Aorta (tissue), 5 donors: Measurements from ENCODE around the gene HMG20A. TPM values are rescaled to one million over a fixed set of nuclear protein-coding genes. Genes with fewer than 3 reads are reported as not detected.

Experiments used
- ATAC-seq: fragments of 200-7000 bp; cut with Tn5 transposase; one replicate; pipeline ENCODE4 v1.9.1; 2022; ENCODE audit warnings: moderate library complexity; ENCODE audit not compliant: low FRiP score
- DNase-seq, 2 donors: peaks; one replicate each; pipeline ENCODE4 v3.0.0-alpha.2; 2020
- H3K27ac ChIP-seq, 2 donors: one replicate each; pipeline ENCODE4 v1.5.1; 2013; ENCODE audit warnings: low read length in 2 of 2, mild to moderate bottlenecking in 2 of 2, moderate library complexity in 2 of 2, control low read depth in 1 of 2, inconsistent platforms in 1 of 2, low read depth in 1 of 2
- H3K27me3 ChIP-seq, 2 donors: one replicate each; pipeline ENCODE4 v1.6.1; 2013; ENCODE audit warnings: control low read depth in 1 of 2, low read length in 1 of 2, mild to moderate bottlenecking in 1 of 2, moderate library complexity in 1 of 2; ENCODE audit not compliant: insufficient read depth in 2 of 2, control insufficient read depth in 1 of 2
- H3K36me3 ChIP-seq, 2 donors: one replicate each; pipeline ENCODE4 v1.6.1; 2013; ENCODE audit warnings: control low read depth in 1 of 2, low read length in 1 of 2, mild to moderate bottlenecking in 1 of 2; ENCODE audit not compliant: insufficient read depth in 2 of 2, control insufficient read depth in 1 of 2
- H3K4me1 ChIP-seq, 2 donors: one replicate each; pipeline ENCODE4 v1.6.1; 2013; ENCODE audit warnings: low read length in 2 of 2, control low read depth in 1 of 2, mild to moderate bottlenecking in 1 of 2, moderate library complexity in 1 of 2; ENCODE audit not compliant: insufficient read depth in 2 of 2, control insufficient read depth in 1 of 2
- H3K4me3 ChIP-seq, 2 donors: one replicate each; pipeline ENCODE4 v1.5.1; 2013; ENCODE audit warnings: low read length in 2 of 2, control low read depth in 1 of 2, mild to moderate bottlenecking in 1 of 2
- H3K9me3 ChIP-seq: one replicate; pipeline ENCODE4 v1.6.1; 2013; ENCODE audit warnings: mild to moderate bottlenecking, low read length; ENCODE audit not compliant: control insufficient read depth
- WGBS, 2 donors: extraction: QIAGEN DNeasy Blood & Tissue Kit; methylation state at CpG; one replicate each; pipeline ENCODE4 v1.1.7; 2013; 5-methylcytosine and 5-hydroxymethylcytosine counted together
- intact Hi-C, 2 donors: fragments of 100-400 bp; cut with DNase I; formaldehyde crosslinking; loops; one replicate each; pipeline versions ENCODE4 v1.14.2 to v1.15.0; 2022
- polyA plus RNA-seq, 2 donors: library from polyadenylated mRNA; stranded (reverse); fragments of 200-250 nt; gene quantifications; one replicate each; pipeline ENCODE4 v1.2.3, GENCODE V29; 2013
- total RNA-seq, 2 donors: library from RNA; stranded (reverse); fragmentation: NEBNext Ultra II Directional; extraction: Animal tissue kit (Norgen Biotek cat#: 25700); gene quantifications; one replicate each; pipeline ENCODE4 v1.2.1, GENCODE V29; 2021
- donor health status: healthy with polysubstance abuse.
- donor health status: Bipolar disorder and iron deficiency.
- donor health status: DM: no; HTN: no; CAD: no.
- donor health status: DM: no; HTN: no; CAD: no.
- donor health status: DM: yes; HTN: yes; CAD: no.

Gene HMG20A
- total and polyA plus RNA-seq, 4 donors = 11.6 to 44.2 (median 22.4) TPM

GRCh38 chr15:77482570-77482969, 61.9 kb downstream of the HMG20A start:
- DNase-seq = no peak
- Histone ChIP-seq H3K27ac (no peak overlapping the region), H3K9me3 (no peaks in the 10 kb centered on the region), H3K4me1 (peaks cover 0 to 3% of the 10 kb centered on the region in 2 donors), H3K36me3 (peaks cover 6 to 8% of the 10 kb centered on the region in 2 donors), H3K27me3 (no peaks in the 10 kb centered on the region), H3K4me3 (no peak overlapping the region)
- intact Hi-C loops = no loop called here
- WGBS, 2 donors = 61 to 62% methylated on average over 2 of the region's 2 CpGs
- no peak for ATAC-seq

GRCh38 chr15:77483425-77484140, 62.9 kb downstream of the HMG20A start:
- H3K9me3 ChIP-seq = no peaks in the 10 kb centered on the region
- H3K27ac ChIP-seq = no peak overlapping the region
- ATAC-seq = no peak
- H3K36me3 ChIP-seq = peaks cover 4 to 6% of the 10 kb centered on the region in 2 donors
- peaks cover 0 to 3% of the 10 kb centered on the region in 2 donors for H3K4me1 ChIP-seq
- DNase-seq = no peak
- intact Hi-C loops = no loop called here
- no peaks in the 10 kb centered on the region for H3K27me3 ChIP-seq
- WGBS, 2 donors = 30 to 43% methylated on average over 1 of the region's 1 CpG
- no peak overlapping the region for H3K4me3 ChIP-seq

- intact Hi-C loops = no loop called here
- H3K9me3 ChIP-seq = no peaks in the 10 kb centered on the region
- no peaks in the 10 kb centered on the region for H3K27me3 ChIP-seq
- H3K27ac ChIP-seq = no peak overlapping the region
- DNase-seq (no peak), ATAC-seq (no peak)
- H3K4me1 ChIP-seq = peaks cover 0 to 3% of the 10 kb centered on the region in 2 donors
- H3K36me3 ChIP-seq = peaks cover 1 to 3% of the 10 kb centered on the region in 2 donors
- no peak overlapping the region for H3K4me3 ChIP-seq
Measured at GRCh38 chr15:77484994-77485393, 64.3 kb downstream of the HMG20A start.

GRCh38 chr15:77486542-77487468, 66.1 kb downstream of the HMG20A start:
- Histone ChIP-seq H3K27ac (no peak overlapping the region), H3K27me3 (no peaks in the 10 kb centered on the region), H3K4me3 (no peak overlapping the region), H3K9me3 (no peaks in the 10 kb centered on the region), H3K36me3 (peaks cover 1 to 3% of the 10 kb centered on the region in 2 donors), H3K4me1 (peaks cover 0 to 3% of the 10 kb centered on the region in 2 donors)
- 60 to 61% methylated on average over 7 of the region's 7 CpGs for WGBS, 2 donors
- DNase-seq (no peak), ATAC-seq (peak; percentile 26)
- intact Hi-C loops = no loop called here

GRCh38 chr15:77487469-77487842, 66.8 kb downstream of the HMG20A start:
- Histone ChIP-seq H3K4me3 (no peak overlapping the region), H3K4me1 (peaks cover 0 to 3% of the 10 kb centered on the region in 2 donors), H3K9me3 (no peaks in the 10 kb centered on the region), H3K27me3 (no peaks in the 10 kb centered on the region), H3K36me3 (peaks cover 1 to 3% of the 10 kb centered on the region in 2 donors), H3K27ac (no peak overlapping the region)
- ATAC-seq = no peak
- WGBS, 2 donors = 94 to 95% methylated on average over 2 of the region's 2 CpGs
- DNase-seq = no peak
- intact Hi-C loops = no loop called here

- H3K27ac ChIP-seq = no peak overlapping the region
- H3K27me3 ChIP-seq = no peaks in the 10 kb centered on the region
- H3K36me3 ChIP-seq = peaks cover 1 to 3% of the 10 kb centered on the region in 2 donors
- DNase-seq (no peak), ATAC-seq (no peak)
- H3K9me3 ChIP-seq = no peaks in the 10 kb centered on the region
- no peak overlapping the region for H3K4me3 ChIP-seq
- intact Hi-C loops = no loop called here
- peaks cover 0 to 2% of the 10 kb centered on the region in 2 donors for H3K4me1 ChIP-seq
Measured at GRCh38 chr15:77487888-77488287, 67.2 kb downstream of the HMG20A start.

- intact Hi-C loops = loop anchor here (10.0 kb wide), 2 partner anchors 515 to 545 kb away; no protein-coding TSS in a partner anchor
- WGBS, 2 donors = 93 to 94% methylated on average over 5 of the region's 5 CpGs
Measured at GRCh38 chr15:77489647-77490046, 69.0 kb downstream of the HMG20A start.

GRCh38 chr15:77493324-77493907, 72.7 kb downstream of the HMG20A start:
- Histone ChIP-seq H3K36me3 (no peaks in the 10 kb centered on the region), H3K9me3 (no peaks in the 10 kb centered on the region), H3K4me1 (no peaks in the 10 kb centered on the region), H3K27me3 (no peaks in the 10 kb centered on the region), H3K4me3 (no peak overlapping the region), H3K27ac (no peak overlapping the region)
- no peak for DNase-seq
- no peak for ATAC-seq
- 90% methylated on average over 3 of the region's 3 CpGs for WGBS, 2 donors
- intact Hi-C loops = loop anchor here (10.0 kb wide), 2 partner anchors 519 to 549 kb away; no protein-coding TSS in a partner anchor

More at GRCh38 chr15:77489647-77490046, 69.0 kb downstream of the HMG20A start:
- H3K9me3 ChIP-seq = no peaks in the 10 kb centered on the region
- peaks cover 1 to 3% of the 10 kb centered on the region in 2 donors for H3K36me3 ChIP-seq
- DNase-seq (no peak), ATAC-seq (no peak)
- peaks cover 0 to 2% of the 10 kb centered on the region in 2 donors for H3K4me1 ChIP-seq
- H3K27ac ChIP-seq = no peak overlapping the region
- H3K27me3 ChIP-seq = no peaks in the 10 kb centered on the region
- no peak overlapping the region for H3K4me3 ChIP-seq
